Measurements from ENCODE around the gene SPIRE2. TPM values are rescaled to one million over a fixed set of nuclear protein-coding genes. Genes with fewer than 3 reads are reported as not detected.

Gene SPIRE2
- total and polyA plus RNA-seq, 2 of the 13 experiments (the other 11 are each of a cell fraction or from before 2014, with no cell fraction given), result 13.3 to 37.5 TPM

GRCh38 chr16:89892635-89893034, 64.4 kb downstream of the SPIRE2 start:
- Histone ChIP-seq H3K79me2 (ENCODE audit: insufficient read depth, low read length) (no peaks in the 10 kb centered on the region), H3K4me3 (replicated peaks in 1 of 3; ENCODE audit: insufficient read depth in 1 of 3, low read depth in 2 of 3, low read length in 3 of 3) (no peak overlapping the region), H2AFZ (ENCODE audit: low read length) (no peak overlapping the region), H3K36me3 (replicated peaks in 1 of 2; ENCODE audit: control insufficient read depth in 1 of 2, insufficient read depth in 2 of 2, low read length in 2 of 2) (peaks cover 45 to 84% of the 10 kb centered on the region in 2 experiments; a peak in 4 of 5 replicates), H3K27me3 (ENCODE audit: control insufficient read depth in 1 of 2, insufficient read depth in 2 of 2, low read length in 2 of 2) (no peaks in the 10 kb centered on the region), H3K27ac (ENCODE audit: extremely low read length, insufficient read depth, low read length) (no peak overlapping the region), H3K9ac (ENCODE audit: insufficient read depth, low read depth, low read length) (no peak overlapping the region), H4K20me1 (ENCODE audit: insufficient read depth, low read length) (peaks cover 5% of the 10 kb centered on the region; the same call in 1 of the 2 replicates), H3K4me2 (ENCODE audit: low read depth, low read length) (no peak overlapping the region), H3K9me3 (ENCODE audit: low read length) (no peaks in the 10 kb centered on the region), H3K4me1 (ENCODE audit: insufficient read depth, low read length) (no peaks in the 10 kb centered on the region)
- POLR2A ChIA-PET, result interaction anchor here (1.7 kb wide), 1 partner anchor 19 kb away, joined by 5 read pairs; the partner anchor contains the start of gene TCF25
- no TSS peak for BruUV-seq (replicated peaks)
- DNase-seq (ENCODE audit: low spot score) (no peak), FAIRE-seq (no peak), ATAC-seq (no peak; the same call in 2 of the 3 replicates)
- TF ChIP-seq ZNF709 (CRISPR knock-in tag; IDR thresholded peaks at IDR 0.05) (no peak), TARDBP (CRISPR knock-in tag; IDR thresholded peaks at IDR 0.05) (no peak), ZFP90 (CRISPR knock-in tag; IDR thresholded peaks at IDR 0.05; ENCODE audit: borderline replicate concordance) (no peak), JUND (CRISPR knock-in tag; IDR thresholded peaks at IDR 0.05) (no peak), ZNF33B (CRISPR knock-in tag; IDR thresholded peaks at IDR 0.05) (no peak), ZNF891 (CRISPR knock-in tag; IDR thresholded peaks at IDR 0.05) (no peak), ZNF777 (CRISPR knock-in tag; IDR thresholded peaks at IDR 0.05) (no peak), NFAT5 (CRISPR knock-in tag; IDR thresholded peaks at IDR 0.05) (no peak), ZBED4 (CRISPR knock-in tag; IDR thresholded peaks at IDR 0.05; ENCODE audit: borderline replicate concordance) (no peak), DRAP1 (CRISPR knock-in tag; IDR thresholded peaks at IDR 0.05) (no peak), ZNF24 (IDR thresholded peaks at IDR 0.05) (no peak), ZNF251 (CRISPR knock-in tag; IDR thresholded peaks at IDR 0.05) (no peak), ZNF839 (CRISPR knock-in tag; IDR thresholded peaks at IDR 0.05; ENCODE audit: borderline replicate concordance) (no peak)
- CTCF ChIA-PET (ENCODE audit: low intra/inter-chr PET ratio, low total read pairs), result no interaction called here
- 98% methylated on average over 9 of the region's 9 CpGs for WGBS (ENCODE audit: low lambda C conversion rate)
- intact Hi-C loops (cut with micrococcal nuclease; ENCODE audit: unreplicated experiment) (no loop called here), in situ Hi-C loops (cut with HindIII; ENCODE audit: extremely low pct_ligation_motif_present, low pct_unique_long_range_greater_than_20kb) (no loop called here)

Measured in HepG2 (cell line).